Transverse colon (tissue), 4 donors: Measurements from ENCODE around the gene ANKRD49.

Experiments
- CTCF ChIP-seq, 5 experiments: fragments of 200-600 bp in 3 of 5; fragments of 450-650 bp in 2 of 5; sonication (generic) in 3 of 5; IDR thresholded peaks; 1 replicate in 2 of 5; 2 replicates in 3 of 5; pipeline ENCODE4 v1.5.1; 2016 to 2017; ENCODE audit warnings: antibody characterized with exemption in 5 of 5, inconsistent platforms in 3 of 5, mild to moderate bottlenecking in 2 of 5, moderate library complexity in 1 of 5
- POLR2A ChIP-seq: fragments of 450-650 bp; IDR thresholded peaks from one replicate; pipeline ENCODE4 v1.6.1; 2016; ENCODE audit warnings: antibody characterized with exemption, mild to moderate bottlenecking, moderate library complexity
- POLR2AphosphoS5 ChIP-seq, 3 donors: sonication (generic); formaldehyde crosslinking; IDR thresholded peaks; one replicate each; pipeline ENCODE4 v1.6.1; 2016; ENCODE audit warnings: antibody characterized with exemption in 3 of 3

DNA sequence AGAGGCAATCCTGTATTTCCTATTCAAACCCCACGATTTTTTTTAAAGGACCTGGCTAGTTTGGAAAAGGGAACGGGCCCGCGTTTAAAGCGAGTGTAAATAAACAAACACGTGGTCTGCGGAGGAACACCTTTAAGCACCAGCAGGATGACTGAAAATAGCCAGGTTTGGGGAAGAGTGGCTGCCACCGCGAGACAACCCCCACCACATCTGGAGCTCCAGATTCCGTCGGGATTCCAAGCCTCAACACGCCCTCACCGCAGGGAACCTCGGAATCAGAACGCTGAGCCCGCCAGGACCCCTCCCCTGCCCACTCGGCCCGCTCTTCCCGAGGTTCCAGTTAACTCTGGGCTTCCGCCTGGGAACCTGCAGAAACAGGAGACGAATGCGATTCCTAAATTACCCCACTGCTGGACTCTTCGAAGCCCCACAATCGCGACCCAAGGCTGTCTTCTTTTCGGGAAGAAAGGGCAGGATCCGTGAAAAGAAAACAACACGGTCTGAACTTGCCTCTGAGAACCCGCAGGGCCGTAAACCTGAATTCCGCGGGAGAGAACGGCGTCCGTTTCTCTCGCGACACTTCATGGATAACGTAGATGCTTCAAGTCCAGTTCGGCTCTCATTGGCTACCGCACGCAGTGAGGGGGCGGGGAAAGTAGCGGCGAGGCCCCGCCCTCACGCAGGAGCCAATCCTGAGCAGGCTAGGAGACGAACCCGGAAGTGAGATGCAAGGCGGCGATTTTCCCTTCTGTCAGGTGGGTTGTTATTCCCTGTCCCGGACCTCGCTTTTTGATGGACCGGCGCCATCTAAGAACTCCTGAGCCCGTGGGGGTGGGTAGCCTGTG, at the start of gene ANKRD49, which contains the start of gene MRE11:
- TF ChIP-seq CTCF (IDR thresholded peaks at IDR 0.05) (peak in 2 of 5 experiments; percentile 22 to 23), POLR2A (peak; percentile 78), POLR2AphosphoS5 (IDR thresholded peaks at IDR 0.05) (peak in 2 of 3 donors; percentile 81 to 83)
